NCI-H1417 (cell line): ENCODE data around the gene SPSB4.
A peak's percentile ranks its signal among the peaks of the same experiment; 100 is the strongest.

Experiments used
- DNase-seq, 3 experiments: peaks; one replicate each; lab custom pipeline; 2025; lab: John Stamatoyannopoulos, UW

Gene SPSB4

DNA sequence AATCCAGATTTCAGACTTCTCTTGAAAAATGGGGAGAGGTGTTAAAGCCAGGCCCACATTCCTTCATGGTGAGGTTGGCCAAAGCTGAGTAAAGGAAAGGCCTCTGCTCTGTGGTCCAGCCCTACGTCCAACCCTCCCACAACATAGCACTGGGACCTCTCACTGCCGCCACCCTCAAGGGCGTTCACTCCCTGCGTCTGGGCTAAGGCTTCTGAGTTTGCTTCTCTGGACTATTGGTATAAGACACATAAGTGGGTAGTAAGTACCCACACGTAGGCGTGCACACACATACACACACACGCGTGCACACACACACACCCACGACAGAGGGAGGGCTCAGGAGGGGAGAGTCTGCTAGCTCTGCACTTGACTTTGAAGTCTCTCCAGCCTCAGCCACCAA lies 100.3 kb downstream of the SPSB4 start:
- no peak for DNase-seq

GRCh38 chr3:141152130-141152529 lies 101.0 kb downstream of the SPSB4 start:
- no peak for DNase-seq

DNA sequence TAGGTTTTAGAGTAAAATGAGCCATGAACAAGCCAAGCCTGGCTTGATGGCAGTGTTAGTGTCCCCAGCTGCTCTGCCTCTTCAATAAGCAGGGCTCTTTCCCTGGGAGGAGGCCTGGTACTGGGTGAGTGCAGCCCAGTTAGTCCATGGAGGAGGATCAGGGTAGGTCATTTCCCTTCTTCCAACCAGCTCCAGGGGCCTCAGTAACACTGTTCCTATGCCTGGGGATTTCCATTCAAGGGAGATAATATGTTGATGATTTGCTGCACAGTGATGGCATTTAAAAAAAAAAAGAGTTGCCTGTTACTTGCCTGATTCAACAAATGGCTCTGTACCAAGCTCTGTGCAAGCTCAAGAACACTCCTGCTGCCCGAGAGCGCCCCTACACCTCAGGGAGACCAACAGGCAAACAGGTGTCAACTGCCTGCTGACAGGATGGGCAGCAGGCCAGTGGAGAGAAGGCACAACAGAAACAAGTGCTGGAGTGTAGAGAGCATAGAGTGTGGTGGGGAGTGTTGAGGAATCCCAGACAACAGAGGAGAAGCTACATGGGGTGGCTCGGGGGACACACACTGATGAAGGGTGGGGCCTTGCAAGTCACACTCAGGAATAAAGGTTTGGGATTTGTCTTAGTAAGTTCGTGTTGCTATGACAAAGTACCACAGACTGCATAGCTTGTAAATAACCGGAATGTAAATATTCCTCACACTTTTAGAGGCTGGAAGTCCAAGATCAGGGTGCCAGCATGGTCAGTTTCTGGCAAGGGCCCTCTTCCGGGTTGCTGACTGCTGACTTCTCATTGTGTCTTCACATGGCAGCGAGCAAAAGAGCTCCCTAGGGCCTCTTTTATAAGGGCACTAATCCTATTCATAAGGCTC lies 101.9 kb downstream of the SPSB4 start:
- DNase-seq = no peak

GRCh38 chr3:141153679-141153966 lies 102.5 kb downstream of the SPSB4 start:
- DNase-seq = no peak

- no peak for DNase-seq
Measured at GRCh38 chr3:141164852-141165251, 113.7 kb downstream of the SPSB4 start.

GRCh38 chr3:141167681-141168080 lies 116.5 kb downstream of the SPSB4 start:
- DNase-seq = no peak

GRCh38 chr3:141170678-141171295 lies 119.6 kb downstream of the SPSB4 start:
- no peak for DNase-seq

DNA sequence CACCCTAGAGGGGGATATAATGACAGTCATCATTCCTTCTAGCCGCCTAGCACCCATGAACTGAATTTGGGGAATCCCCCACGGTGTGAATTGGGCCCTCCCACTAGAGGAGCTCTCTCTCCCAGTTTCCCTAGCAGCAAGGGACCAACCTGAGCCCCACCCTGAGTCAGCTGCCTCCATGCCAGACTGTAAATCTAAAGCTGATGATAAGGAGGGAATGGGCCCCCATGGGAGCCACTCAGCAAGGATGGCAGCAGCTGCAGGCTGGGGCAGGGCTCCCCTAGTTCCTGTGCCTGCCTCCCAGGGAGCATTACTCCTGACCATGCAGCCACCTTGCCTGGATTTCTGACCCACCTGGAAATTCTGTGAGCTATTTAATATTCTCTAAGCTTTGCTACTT lies 123.5 kb downstream of the SPSB4 start:
- DNase-seq = no peak

DNA sequence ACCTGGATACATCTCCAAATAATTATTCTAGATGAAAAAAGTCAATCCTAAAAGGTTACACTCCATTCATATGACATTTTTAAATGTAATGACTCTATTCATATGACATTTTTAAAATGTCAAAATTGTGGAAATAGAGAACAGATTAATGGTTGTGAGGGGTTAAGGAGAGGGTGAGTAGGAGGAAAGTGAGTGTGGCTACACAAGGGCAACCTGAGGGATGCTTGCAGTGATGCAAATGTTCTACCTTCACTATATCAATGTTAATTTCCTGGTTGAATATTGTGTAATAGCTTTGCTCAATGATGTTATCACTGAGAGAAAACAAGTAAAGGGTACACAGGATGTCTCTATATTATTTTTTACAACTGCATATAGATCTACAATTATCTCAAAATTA lies 125.6 kb downstream of the SPSB4 start:
- DNase-seq = no peak

DNA sequence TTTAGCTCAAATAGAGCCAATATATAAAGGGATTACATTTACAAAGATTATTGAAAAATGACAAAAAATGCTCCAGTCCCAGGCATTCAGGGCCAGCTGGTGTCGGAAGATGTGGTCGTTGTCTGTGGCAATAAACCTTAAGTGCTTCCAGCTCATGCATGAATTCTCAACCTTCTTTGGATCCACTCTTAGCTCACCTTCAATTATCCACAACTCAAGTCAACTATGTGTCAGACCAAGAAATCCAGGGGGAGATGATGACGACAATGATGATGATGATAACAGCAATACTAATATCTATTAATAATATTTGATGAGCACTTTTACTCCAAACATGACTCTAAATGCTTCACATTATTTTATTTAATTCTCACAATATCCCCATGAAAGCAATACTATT lies 126.9 kb downstream of the SPSB4 start:
- DNase-seq = peak in 1 of 3 experiments; percentile 19

DNA sequence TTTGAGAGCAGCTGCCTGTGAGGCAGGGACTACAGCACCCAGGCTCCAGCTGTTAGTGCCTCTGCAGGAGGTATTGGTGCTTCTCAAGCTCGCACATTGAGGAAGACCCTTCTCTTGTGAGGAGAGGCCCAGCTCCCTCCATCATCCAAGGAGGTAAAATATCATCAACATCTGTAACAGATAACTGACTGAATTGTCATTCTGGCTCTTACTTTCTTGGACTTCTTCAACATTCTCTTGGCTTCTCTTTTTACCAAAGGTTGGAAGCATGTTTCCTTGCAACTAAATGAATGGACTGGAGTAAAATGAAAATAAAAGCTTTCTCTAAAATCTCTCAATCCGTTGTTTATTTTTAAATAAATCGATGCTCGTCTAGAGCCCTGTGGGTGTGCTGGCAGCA lies 127.4 kb downstream of the SPSB4 start:
- DNase-seq = no peak

GRCh38 chr3:141179983-141180382 lies 128.8 kb downstream of the SPSB4 start:
- DNase-seq = no peak

- DNase-seq = no peak
Measured at GRCh38 chr3:141181196-141181595, 130.0 kb downstream of the SPSB4 start.

DNA sequence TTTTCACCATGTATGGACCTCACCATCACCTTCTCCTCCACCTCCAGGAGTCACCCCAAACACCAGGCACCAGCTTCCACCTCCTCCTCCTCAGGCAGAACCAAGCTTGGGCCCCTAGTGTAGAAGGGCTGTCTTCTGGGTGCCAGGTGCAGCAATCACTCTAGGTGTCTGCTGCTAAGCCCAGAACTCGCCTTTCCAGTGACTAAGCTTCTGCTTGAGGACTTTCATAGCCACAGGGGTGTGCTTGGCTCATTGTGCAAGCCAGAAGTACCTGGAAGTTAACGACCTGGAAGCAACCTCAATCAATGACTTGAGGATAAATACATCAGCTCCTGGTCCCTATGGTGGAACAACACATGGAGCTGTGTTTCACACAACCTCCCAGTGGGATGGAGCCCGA lies 130.7 kb downstream of the SPSB4 start:
- DNase-seq = no peak

- no peak for DNase-seq
Measured at GRCh38 chr3:141183606-141184005, 132.5 kb downstream of the SPSB4 start.

- DNase-seq = no peak
Measured at GRCh38 chr3:141184430-141184829, 133.3 kb downstream of the SPSB4 start.

DNA sequence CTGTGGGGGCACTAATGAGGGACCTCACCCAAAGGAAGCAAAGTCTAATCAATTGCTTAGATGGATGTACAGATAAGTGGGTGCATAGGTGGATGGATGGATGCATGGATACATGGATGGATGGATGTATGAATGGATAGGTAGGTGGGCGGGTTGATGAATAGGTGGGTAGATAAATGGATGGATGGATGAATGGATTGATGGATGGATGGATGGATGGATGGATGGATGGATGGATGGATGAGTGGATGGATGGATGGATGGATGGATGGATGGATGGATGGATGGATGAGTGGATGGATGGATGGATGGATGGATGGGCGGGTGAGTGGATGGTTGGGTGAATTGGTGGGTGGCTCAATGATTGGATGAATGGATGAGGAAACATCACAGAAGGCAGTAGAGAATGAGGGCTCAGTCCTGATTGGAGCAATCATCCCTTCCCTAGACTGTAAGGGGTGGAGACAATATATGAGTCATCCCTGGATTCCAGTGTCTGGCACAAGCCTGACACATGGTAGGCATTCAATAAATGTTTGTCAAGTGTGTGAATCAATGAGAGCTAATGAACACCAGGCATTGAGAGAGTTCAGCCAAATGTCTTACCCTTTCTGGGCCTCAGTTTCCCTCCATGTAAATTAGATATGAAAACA lies 140.1 kb downstream of the SPSB4 start:
- DNase-seq = no peak

DNA sequence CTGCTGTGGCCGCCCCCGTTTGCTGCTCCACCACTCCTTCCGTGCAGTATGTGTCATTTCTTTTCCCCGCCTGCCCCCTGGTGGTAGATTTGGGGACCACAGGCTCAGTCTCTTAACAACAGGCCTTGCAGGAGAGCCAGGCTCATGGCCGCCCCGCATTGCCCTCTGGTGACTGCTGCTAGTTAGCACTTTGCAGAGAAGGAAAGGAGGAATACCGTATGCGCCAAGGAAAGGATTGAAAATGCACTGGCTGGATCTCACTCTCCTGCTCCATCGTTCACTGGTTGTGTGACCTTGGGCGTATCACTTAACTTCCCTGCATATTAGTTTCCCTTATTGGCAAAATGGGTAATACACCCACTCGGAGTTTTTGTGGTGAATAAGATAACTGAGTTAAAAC lies 141.2 kb downstream of the SPSB4 start:
- peak; percentile 93 to 98 (median 94) for DNase-seq

DNA sequence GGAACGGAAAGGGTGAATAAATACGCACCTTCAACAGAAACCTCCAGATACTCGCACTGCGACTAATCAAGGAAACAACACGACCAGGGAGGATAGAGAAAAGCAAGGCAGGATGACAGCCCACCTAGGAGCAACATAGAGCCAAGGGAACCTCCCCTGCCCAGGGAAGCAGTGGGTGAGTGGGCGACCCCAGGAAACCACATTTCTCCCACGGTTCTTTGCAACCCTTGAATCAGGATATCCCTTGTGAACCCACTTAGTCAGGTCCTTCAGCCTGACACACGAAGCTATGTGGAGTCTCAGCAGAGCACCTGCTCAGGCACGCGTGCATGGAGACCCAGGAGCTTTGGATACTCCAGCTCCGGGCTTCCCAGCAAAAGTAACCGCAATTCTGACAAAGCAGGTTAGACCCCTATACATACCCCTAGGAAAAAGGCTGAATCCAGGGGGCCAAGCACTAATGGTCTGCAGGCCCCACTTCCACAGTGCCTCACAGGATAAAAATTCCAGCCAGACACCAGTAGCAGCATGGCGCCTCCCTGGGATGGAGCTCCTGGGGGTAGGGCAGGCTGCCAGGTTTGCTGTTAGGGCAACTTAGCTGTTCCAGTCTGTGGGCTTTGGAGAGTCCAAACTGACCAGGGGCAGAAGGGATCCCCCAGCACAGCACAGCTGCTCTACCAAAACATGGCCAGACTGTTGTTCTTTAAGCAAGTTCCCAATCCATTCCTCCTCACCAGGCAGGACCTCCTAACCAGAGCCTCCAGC lies 142.1 kb downstream of the SPSB4 start:
- no peak for DNase-seq
